Osteocyte (in vitro differentiated cells): ENCODE data around the gene FAM32A. TPM values are rescaled to one million over a fixed set of nuclear protein-coding genes. Genes with fewer than 3 reads are reported as not detected.

ENCODE experiments used
- DNase-seq: peaks from one replicate; pipeline ENCODE4 v3.0.0; 2021; ENCODE audit warnings: mixed read lengths; ENCODE audit not compliant: unreplicated experiment; ENCODE audit errors: extremely low spot score
- H3K27ac Mint-ChIP-seq: one replicate; pipeline ENCODE4 v1.8.0; 2021; ENCODE audit warnings: mild to moderate bottlenecking, mixed read lengths; ENCODE audit not compliant: unreplicated experiment
- H3K27me3 Mint-ChIP-seq: one replicate; pipeline ENCODE4 v1.8.0; 2021; ENCODE audit warnings: mixed read lengths; ENCODE audit not compliant: unreplicated experiment
- H3K36me3 Mint-ChIP-seq: one replicate; pipeline ENCODE4 v1.8.0; 2021; ENCODE audit warnings: mixed read lengths; ENCODE audit not compliant: unreplicated experiment
- H3K4me1 Mint-ChIP-seq: one replicate; pipeline ENCODE4 v1.8.0; 2021; ENCODE audit warnings: mixed read lengths; ENCODE audit not compliant: unreplicated experiment
- H3K4me3 Mint-ChIP-seq: one replicate; pipeline ENCODE4 v1.8.0; 2021; ENCODE audit warnings: mild to moderate bottlenecking, moderate library complexity, mixed read lengths; ENCODE audit not compliant: unreplicated experiment
- H3K9me3 Mint-ChIP-seq: one replicate; pipeline ENCODE4 v1.8.0; 2021; ENCODE audit warnings: mixed read lengths; ENCODE audit not compliant: unreplicated experiment
- total RNA-seq: library from RNA; stranded (reverse); gene quantifications from 2 replicates; pipeline ENCODE4 v1.2.1, GENCODE V29; 2021
- TF ChIP-seq, protein P1 (sequence below): fragments of 200-600 bp; sonication (generic); IDR thresholded peaks from 2 replicates; pipeline ENCODE4 v1.5.0; 2021; ENCODE audit warnings: antibody characterized with exemption, mild to moderate bottlenecking, moderate library complexity

Gene FAM32A
- total RNA-seq, 1 donor from 2014 or later, result 78.8 TPM

- H3K36me3 Mint-ChIP-seq, result no peaks in the 10 kb centered on the region
Measured at GRCh38 chr19:16148443-16149229, 36.6 kb upstream of the FAM32A start.

GRCh38 chr19:16153582-16154336 is 31.5 kb upstream of the FAM32A start:
- H3K36me3 Mint-ChIP-seq, result no peaks in the 10 kb centered on the region
- H3K9me3 Mint-ChIP-seq, result no peaks in the 10 kb centered on the region

More at GRCh38 chr19:16148443-16149229, 36.6 kb upstream of the FAM32A start:
- peaks cover 10% of the 10 kb centered on the region for H3K27me3 Mint-ChIP-seq
- TF ChIP-seq, protein P1, sequence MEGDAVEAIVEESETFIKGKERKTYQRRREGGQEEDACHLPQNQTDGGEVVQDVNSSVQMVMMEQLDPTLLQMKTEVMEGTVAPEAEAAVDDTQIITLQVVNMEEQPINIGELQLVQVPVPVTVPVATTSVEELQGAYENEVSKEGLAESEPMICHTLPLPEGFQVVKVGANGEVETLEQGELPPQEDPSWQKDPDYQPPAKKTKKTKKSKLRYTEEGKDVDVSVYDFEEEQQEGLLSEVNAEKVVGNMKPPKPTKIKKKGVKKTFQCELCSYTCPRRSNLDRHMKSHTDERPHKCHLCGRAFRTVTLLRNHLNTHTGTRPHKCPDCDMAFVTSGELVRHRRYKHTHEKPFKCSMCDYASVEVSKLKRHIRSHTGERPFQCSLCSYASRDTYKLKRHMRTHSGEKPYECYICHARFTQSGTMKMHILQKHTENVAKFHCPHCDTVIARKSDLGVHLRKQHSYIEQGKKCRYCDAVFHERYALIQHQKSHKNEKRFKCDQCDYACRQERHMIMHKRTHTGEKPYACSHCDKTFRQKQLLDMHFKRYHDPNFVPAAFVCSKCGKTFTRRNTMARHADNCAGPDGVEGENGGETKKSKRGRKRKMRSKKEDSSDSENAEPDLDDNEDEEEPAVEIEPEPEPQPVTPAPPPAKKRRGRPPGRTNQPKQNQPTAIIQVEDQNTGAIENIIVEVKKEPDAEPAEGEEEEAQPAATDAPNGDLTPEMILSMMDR, result no peak
- no peak overlapping the region for H3K4me3 Mint-ChIP-seq
- H3K27ac Mint-ChIP-seq, result no peak overlapping the region
- H3K9me3 Mint-ChIP-seq, result no peaks in the 10 kb centered on the region
- no peak for DNase-seq
- H3K4me1 Mint-ChIP-seq, result peaks cover 3% of the 10 kb centered on the region

DNA sequence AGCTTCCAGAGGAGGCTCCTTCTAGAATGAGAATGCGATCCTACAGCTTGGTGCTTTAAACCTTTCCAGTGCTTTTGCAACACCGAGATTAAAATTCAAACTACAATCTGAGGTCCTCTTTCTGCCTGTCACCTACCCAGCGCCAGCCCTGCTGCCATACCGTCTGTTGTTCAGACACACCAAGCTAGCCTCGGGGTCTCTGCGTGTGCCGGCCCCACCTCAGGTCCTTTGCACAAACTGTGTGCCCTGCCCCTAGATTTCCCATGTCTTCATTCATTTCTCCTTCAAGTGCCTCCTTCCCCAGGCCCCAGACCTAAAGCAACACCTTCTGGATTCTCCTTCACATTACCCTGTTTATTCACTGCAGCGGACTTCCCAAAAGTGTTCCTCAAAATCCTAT is 30.7 kb upstream of the FAM32A start:
- Mint-ChIP-seq H3K36me3 (no peaks in the 10 kb centered on the region), H3K27me3 (peaks cover 11% of the 10 kb centered on the region), H3K4me1 (peaks cover 2% of the 10 kb centered on the region), H3K27ac (no peak overlapping the region), H3K9me3 (no peaks in the 10 kb centered on the region), H3K4me3 (no peak overlapping the region)
- TF ChIP-seq, protein P1, result no peak
- DNase-seq, result no peak

More at GRCh38 chr19:16153582-16154336, 31.5 kb upstream of the FAM32A start:
- TF ChIP-seq, protein P1, result no peak
- peaks cover 11% of the 10 kb centered on the region for H3K27me3 Mint-ChIP-seq
- peaks cover 3% of the 10 kb centered on the region for H3K4me1 Mint-ChIP-seq
- no peak overlapping the region for H3K4me3 Mint-ChIP-seq
- no peak overlapping the region for H3K27ac Mint-ChIP-seq
- no peak for DNase-seq

DNA sequence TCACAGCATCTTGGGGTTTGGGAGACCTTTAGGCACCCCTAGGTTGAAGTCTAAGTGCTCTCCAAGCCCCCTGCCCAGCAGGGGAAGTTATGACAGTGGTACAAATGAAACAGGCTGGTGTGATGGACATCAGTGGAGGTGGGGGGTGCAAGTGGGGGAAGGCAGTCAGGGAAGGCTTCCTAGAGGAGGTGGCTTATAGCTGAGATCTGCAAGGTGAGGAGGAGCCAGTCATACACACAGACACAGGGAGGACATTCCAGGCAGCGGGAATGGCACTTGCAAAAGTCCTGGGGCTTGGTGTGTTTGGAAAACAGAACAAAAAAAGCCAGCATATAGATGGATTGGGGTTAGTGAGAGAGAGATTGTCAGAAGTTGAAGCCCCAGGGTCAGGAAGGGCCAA is 30.1 kb upstream of the FAM32A start:
- Mint-ChIP-seq H3K36me3 (no peaks in the 10 kb centered on the region), H3K27me3 (peaks cover 11% of the 10 kb centered on the region), H3K4me3 (no peak overlapping the region), H3K27ac (no peak overlapping the region), H3K4me1 (peaks cover 2% of the 10 kb centered on the region), H3K9me3 (no peaks in the 10 kb centered on the region)
- TF ChIP-seq, protein P1, result no peak
- DNase-seq, result no peak

DNA sequence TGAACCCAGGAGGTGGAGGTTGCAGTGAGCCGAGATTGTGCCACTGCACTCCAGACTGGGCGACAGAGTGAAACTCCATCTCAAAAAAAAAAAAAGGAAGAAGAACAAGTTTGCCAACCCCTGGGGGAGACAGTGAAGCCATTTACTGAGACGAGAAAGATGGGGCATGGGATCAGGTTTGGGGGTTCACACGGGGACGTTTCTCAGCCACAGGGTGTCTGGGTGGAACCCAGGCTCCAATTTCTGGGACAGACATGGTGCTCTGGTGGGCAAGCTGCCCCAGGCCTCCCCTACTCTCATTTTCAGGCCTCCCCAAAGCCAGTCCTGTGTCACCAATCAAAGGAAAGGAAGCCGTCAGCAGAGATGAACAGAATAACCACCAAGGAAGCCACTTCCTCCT is 28.3 kb upstream of the FAM32A start:
- Mint-ChIP-seq H3K36me3 (no peaks in the 10 kb centered on the region), H3K9me3 (no peaks in the 10 kb centered on the region), H3K27me3 (peaks cover 11% of the 10 kb centered on the region)

More for the DNA sequence above, 28.3 kb upstream of the FAM32A start:
- DNase-seq, result no peak
- TF ChIP-seq, protein P1, result no peak
- H3K4me3 Mint-ChIP-seq, result no peak overlapping the region
- no peak overlapping the region for H3K27ac Mint-ChIP-seq
- peaks cover 12% of the 10 kb centered on the region for H3K4me1 Mint-ChIP-seq
